Loucy (cell line): ENCODE measurements around the gene MPC1.

Experiments used
- H2AFZ ChIP-seq: fragments of 200-600 bp; sonication (generic); 2 replicates; pipeline ENCODE4 v1.6.0; 2016; ENCODE audit warnings: antibody characterized with exemption, mild to moderate bottlenecking, low read length, moderate library complexity
- H3F3A ChIP-seq: fragments of 200-600 bp; 2 replicates; pipeline ENCODE4 v1.6.0; 2016; ENCODE audit warnings: antibody characterized with exemption, low read depth, mild to moderate bottlenecking
- H3K27me3 ChIP-seq: fragments of 200-600 bp; sonication (generic); 2 replicates; pipeline ENCODE4 v1.6.1; 2014; ENCODE audit warnings: low read length, mild to moderate bottlenecking; ENCODE audit not compliant: insufficient read depth, poor library complexity, severe bottlenecking
- H3K36me3 ChIP-seq: fragments of 200-600 bp; sonication (generic); 2 replicates; pipeline ENCODE4 v1.6.1; 2016; ENCODE audit warnings: low read length; ENCODE audit not compliant: insufficient read depth
- H3K4me1 ChIP-seq: fragments of 200-600 bp; sonication (generic); 2 replicates; pipeline ENCODE4 v1.5.1; 2014; ENCODE audit warnings: low read length, mild to moderate bottlenecking; ENCODE audit not compliant: insufficient read depth, poor library complexity, severe bottlenecking
- H3K4me2 ChIP-seq: fragments of 200-600 bp; sonication (generic); 2 replicates; pipeline ENCODE4 v1.6.0; 2014; ENCODE audit warnings: antibody characterized with exemption, low read length, low read depth, mild to moderate bottlenecking; ENCODE audit not compliant: poor library complexity, severe bottlenecking
- H3K4me3 ChIP-seq: fragments of 200-600 bp; sonication (generic); 2 replicates; pipeline ENCODE4 v1.5.1; 2014; ENCODE audit warnings: low read length, mild to moderate bottlenecking, mixed read lengths; ENCODE audit not compliant: poor library complexity, severe bottlenecking
- H3K79me2 ChIP-seq: fragments of 200-600 bp; sonication (generic); 2 replicates; pipeline ENCODE4 v1.6.1; 2014; ENCODE audit warnings: low read length; ENCODE audit not compliant: insufficient read depth
- H3K9ac ChIP-seq: fragments of 200-600 bp; sonication (generic); 2 replicates; pipeline ENCODE4 v1.6.0; 2014; ENCODE audit warnings: mild to moderate bottlenecking, low read depth, low read length, moderate library complexity; ENCODE audit not compliant: poor library complexity, severe bottlenecking
- H3K9me2 ChIP-seq: fragments of 200-600 bp; sonication (generic); replicated peaks from 2 replicates; pipeline ENCODE4 v1.6.1; 2016; ENCODE audit warnings: low read depth, low read length, mixed read lengths
- H3K9me3 ChIP-seq: fragments of 200-600 bp; sonication (generic); 2 replicates; pipeline ENCODE4 v1.6.1; 2014; ENCODE audit warnings: mild to moderate bottlenecking, antibody characterized with exemption, low read length, low read depth; ENCODE audit not compliant: insufficient read depth
- H4K20me1 ChIP-seq: fragments of 200-600 bp; sonication (generic); 2 replicates; pipeline ENCODE4 v1.6.0; 2014; ENCODE audit warnings: antibody characterized with exemption, low read length, mild to moderate bottlenecking; ENCODE audit not compliant: insufficient read depth, poor library complexity, severe bottlenecking
- EZH2phosphoT487 ChIP-seq: fragments of 200-600 bp; IDR thresholded peaks from 2 replicates; pipeline ENCODE4 v1.6.1; 2018; ENCODE audit warnings: antibody characterized with exemption, mild to moderate bottlenecking, moderate library complexity, borderline replicate concordance
- TF ChIP-seq, protein P1 (sequence below): fragments of 200-600 bp; sonication (generic); conservative IDR thresholded peaks from 2 replicates; pipeline ENCODE4 v1.5.1; 2014; ENCODE audit warnings: mild to moderate bottlenecking, antibody characterized with exemption, low read length

Gene MPC1

DNA sequence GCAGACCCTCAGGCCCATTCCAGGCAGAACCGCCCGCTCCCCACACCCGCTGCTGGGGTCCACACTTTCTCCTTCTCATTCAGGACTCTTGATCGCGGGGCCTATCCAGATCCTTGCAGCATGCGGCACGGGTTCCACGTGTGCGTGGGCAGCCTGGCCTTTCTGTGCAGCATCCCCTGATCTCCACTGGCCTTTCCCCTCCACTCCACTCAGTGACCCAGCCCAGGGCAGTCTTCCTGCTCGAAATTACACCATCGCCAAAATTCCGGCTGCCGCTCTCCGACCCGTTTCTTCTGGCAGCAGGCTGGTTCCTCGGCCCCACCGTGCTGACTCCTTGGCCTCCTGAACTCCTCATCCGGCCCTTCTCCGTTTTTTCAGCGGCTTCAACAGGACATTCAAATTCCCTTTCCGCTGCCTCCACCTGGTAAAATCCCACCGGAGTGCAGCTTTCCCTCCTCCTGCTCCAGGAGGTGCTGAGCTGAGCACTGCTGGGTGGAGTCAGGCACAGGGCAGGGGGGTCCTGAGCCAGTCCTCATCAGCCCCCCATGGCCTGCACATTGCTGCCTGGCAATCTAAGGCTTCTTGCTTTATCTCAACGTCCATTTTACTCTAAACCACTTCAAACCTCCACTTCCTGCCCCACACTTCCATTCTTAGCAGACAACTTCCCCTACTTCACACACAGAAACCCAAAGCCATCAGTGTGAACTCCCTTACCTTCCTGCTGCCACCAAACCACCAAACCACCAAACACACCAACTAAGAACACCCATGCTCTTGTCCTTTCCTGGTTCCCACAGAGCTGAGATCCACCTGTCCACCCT is 49.4 kb downstream of the MPC1 start:
- Histone ChIP-seq H3K9ac (peak overlapping the region; percentile 71), H3K27me3 (no peaks in the 10 kb centered on the region), H3K79me2 (peaks cover 95% of the 10 kb centered on the region), H3K36me3 (peaks cover 16% of the 10 kb centered on the region; the same call in 1 of the 2 replicates), H2AFZ (peak overlapping the region; percentile 23; the same call in 1 of the 2 replicates), H3F3A (peaks cover 3% of the 10 kb centered on the region; the same call in 1 of the 2 replicates), H4K20me1 (peaks cover 69% of the 10 kb centered on the region), H3K4me1 (peaks cover 77% of the 10 kb centered on the region), H3K4me2 (peak overlapping the region; percentile 91), H3K9me3 (no peaks in the 10 kb centered on the region), H3K9me2 (no peaks in the 10 kb centered on the region), H3K4me3 (peak overlapping the region; percentile 75)
- TF ChIP-seq, protein P1, sequence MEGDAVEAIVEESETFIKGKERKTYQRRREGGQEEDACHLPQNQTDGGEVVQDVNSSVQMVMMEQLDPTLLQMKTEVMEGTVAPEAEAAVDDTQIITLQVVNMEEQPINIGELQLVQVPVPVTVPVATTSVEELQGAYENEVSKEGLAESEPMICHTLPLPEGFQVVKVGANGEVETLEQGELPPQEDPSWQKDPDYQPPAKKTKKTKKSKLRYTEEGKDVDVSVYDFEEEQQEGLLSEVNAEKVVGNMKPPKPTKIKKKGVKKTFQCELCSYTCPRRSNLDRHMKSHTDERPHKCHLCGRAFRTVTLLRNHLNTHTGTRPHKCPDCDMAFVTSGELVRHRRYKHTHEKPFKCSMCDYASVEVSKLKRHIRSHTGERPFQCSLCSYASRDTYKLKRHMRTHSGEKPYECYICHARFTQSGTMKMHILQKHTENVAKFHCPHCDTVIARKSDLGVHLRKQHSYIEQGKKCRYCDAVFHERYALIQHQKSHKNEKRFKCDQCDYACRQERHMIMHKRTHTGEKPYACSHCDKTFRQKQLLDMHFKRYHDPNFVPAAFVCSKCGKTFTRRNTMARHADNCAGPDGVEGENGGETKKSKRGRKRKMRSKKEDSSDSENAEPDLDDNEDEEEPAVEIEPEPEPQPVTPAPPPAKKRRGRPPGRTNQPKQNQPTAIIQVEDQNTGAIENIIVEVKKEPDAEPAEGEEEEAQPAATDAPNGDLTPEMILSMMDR = no peak
- no peak for TF ChIP-seq EZH2phosphoT487

- no peak for TF ChIP-seq EZH2phosphoT487
- no peaks in the 10 kb centered on the region for H3K9me3 ChIP-seq
- H3K9me2 ChIP-seq = no peaks in the 10 kb centered on the region
- H3K79me2 ChIP-seq = peaks cover 92% of the 10 kb centered on the region
- H3K4me3 ChIP-seq = peak overlapping the region; percentile 75
- H2AFZ ChIP-seq = no peak overlapping the region
- H3K36me3 ChIP-seq = peaks cover 25% of the 10 kb centered on the region; the same call in 1 of the 2 replicates
- H3K4me1 ChIP-seq = peaks cover 62% of the 10 kb centered on the region
- H3K9ac ChIP-seq = peak overlapping the region; percentile 18
- H3K27me3 ChIP-seq = no peaks in the 10 kb centered on the region
- peaks cover 3% of the 10 kb centered on the region; the same call in 1 of the 2 replicates for H3F3A ChIP-seq
- H3K4me2 ChIP-seq = peak overlapping the region; percentile 91
- peaks cover 64% of the 10 kb centered on the region for H4K20me1 ChIP-seq
Observed at GRCh38 chr6:166331503-166332415, 51.0 kb downstream of the MPC1 start.

GRCh38 chr6:166330612-166331011 is 52.1 kb downstream of the MPC1 start:
- Histone ChIP-seq H3K4me3 (no peak overlapping the region), H3K9ac (no peak overlapping the region), H3K36me3 (peaks cover 29% of the 10 kb centered on the region; the same call in 1 of the 2 replicates), H3K27me3 (no peaks in the 10 kb centered on the region), H3K4me2 (peak overlapping the region; percentile 91), H3F3A (peaks cover 3% of the 10 kb centered on the region; the same call in 1 of the 2 replicates), H4K20me1 (peaks cover 57% of the 10 kb centered on the region), H3K9me3 (no peaks in the 10 kb centered on the region), H3K9me2 (no peaks in the 10 kb centered on the region), H3K79me2 (peaks cover 89% of the 10 kb centered on the region), H2AFZ (no peak overlapping the region), H3K4me1 (peaks cover 50% of the 10 kb centered on the region)
- TF ChIP-seq, protein P1 = 0 out of 2 replicates have a peak, but pooled peaks have one; percentile 16
- no peak for TF ChIP-seq EZH2phosphoT487
